Kidney tubule cell (primary cell): Measurements from ENCODE around the gene ZFHX3.
A peak's percentile ranks its signal among the peaks of the same experiment; 100 is the strongest.

Source experiments
- DNase-seq: peaks from one replicate; pipeline ENCODE4 v3.0.0-alpha.2; 2018; ENCODE audit warnings: low spot score

ZFHX3 gene

DNA sequence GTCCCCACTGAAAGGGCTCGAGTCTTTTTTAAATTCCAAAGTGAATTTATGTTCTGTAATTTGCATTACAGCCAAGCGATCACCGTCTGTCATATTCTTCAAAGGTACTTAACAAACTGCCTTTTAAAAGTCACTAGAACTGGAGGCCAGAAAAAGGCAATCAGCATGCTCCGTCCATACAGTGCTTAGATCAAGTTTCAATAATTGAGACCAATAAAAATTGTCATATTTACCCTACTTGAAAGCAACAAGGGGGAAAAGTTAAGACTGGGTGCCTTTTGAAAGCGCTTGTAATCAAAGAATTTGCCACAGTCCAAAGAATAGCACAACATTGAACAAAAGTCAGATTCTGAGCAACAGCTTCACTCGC is 9.0 kb upstream of the ZFHX3 start:
- DNase-seq = peak; percentile 4

DNA sequence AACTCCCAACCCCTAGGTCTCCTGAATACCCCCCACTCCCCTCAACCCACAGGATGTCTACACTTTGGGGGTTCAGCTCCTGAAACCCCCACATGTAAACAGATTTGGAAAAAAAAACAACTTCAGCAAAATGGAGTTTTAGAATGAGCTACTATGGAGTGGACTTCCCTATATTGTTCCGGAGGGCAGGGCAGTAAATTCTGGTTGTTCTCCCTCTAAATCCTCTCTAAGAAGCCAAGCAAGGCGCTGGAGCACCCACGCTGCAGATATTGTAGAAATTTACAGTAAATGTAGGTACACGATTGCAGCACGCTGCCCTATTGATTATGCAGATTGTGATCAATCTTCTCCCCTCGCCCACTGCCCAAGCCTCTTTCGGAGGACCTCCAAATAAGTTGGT is 8.5 kb upstream of the ZFHX3 start:
- DNase-seq = peak; percentile 1

DNA sequence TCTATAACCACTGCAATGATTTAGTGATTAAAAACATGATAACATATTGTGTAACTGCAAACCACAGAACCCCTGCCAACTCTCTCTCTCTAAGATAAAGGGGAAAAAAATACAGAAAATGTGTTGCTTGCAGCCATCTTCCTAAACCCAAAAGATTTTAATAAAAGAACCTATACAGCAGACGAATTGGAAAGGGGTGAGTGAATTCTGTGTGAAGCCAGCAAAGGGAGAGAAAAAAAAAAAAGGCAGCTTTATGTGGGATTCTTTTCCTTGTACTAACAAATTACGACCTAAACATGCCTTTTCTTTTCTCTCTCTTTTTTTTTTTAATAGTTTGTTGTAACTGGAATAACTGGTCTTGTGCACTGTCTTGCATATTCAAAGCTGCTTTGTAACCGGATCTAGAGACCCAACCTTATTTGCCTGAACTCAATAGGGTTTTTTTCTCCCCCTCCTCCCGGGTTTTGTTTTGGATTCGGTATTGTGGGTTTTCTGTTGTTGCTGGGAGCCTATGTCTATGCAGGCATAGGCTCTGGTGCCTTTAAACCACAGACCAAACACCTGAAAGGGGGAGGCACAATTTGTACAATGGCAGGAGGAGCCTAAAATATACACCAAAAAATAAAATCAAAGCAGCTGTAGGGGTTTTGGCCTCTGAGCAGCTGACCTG is 7.0 kb upstream of the ZFHX3 start:
- DNase-seq = peak; percentile 48

DNA sequence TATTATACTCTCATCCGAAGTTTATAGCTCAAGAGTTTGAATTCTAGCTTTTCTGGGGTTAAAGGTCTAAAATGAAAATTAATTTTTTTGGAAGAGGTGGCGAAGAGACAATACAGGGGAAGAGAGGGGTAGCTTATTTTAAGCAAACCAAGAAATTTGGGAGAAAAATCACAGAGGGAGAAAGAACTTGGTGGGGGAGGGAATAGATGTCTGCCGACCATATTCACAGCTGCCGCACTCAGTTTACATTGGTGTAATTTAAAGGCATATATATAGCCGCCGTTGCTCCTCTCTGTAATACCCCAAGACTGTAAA is 6.5 kb upstream of the ZFHX3 start:
- no peak for DNase-seq

DNA sequence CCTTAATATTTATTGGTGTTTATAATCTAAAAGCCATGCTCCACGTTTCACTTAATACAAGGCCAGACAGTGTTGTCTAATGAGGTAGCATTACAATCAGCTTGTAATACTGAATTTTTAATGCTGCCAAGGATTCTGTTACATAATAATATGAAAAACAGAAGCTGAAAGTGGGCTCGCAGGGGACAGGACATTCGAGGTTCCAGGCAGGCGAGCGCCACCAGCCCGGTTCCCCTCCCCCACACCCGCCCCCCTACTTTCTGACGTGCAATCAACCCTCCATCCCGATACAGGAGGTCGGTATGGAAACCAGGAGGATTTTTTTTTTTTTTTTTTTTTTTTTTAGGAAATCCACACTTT is 6.2 kb upstream of the ZFHX3 start:
- no peak for DNase-seq

DNA sequence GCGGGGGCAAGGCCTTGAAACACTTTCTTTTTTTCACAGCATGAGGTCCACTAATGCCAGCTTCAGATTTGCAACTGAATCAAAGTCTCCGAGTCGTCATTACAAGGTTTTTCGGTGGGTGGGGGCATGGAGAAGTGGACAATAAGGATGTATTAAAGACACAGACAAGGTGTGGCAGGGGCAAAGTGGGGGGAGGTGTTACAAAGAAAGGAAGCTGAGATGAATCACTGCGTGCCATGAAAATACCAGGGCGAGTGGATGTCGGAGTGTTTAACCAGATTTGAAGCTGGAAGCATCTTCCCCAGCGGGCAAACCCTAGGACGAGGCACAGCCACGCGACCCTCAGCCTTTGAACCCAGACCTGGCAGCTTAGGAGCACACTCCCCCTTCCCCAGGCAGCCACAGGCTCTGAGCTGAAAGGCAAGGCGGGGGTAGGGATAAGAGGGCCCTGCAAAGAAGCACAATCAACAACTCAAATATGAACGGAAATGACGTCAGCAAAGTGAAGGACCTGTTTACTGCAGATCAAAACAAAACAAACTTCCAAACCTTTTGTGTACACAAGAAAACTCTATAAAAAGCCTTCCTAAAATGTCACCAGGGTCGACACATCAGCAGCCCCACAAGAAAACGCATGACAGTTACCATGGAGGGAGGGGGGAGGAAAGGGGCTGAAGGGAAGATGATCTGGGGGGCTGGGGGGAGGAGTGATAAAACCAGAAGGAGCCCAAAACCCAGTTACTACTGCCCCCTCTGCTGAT is 5.6 kb upstream of the ZFHX3 start:
- peak; percentile 72 for DNase-seq

DNA sequence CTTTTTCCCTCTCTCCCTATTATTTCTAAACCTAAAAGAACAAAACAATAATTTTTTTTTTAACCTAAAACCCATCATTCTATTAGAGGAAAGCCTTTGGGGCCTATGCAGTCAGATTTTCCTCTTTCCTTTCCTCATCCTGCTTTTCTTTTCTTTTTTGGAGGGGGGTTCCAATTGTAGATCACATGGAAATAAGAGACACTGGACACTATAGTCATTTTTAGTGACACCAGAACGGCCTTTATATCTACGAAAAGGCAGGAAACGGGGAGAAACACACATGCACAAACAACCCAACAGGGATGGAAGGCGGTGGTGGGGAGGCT is 5.1 kb upstream of the ZFHX3 start:
- no peak for DNase-seq

DNA sequence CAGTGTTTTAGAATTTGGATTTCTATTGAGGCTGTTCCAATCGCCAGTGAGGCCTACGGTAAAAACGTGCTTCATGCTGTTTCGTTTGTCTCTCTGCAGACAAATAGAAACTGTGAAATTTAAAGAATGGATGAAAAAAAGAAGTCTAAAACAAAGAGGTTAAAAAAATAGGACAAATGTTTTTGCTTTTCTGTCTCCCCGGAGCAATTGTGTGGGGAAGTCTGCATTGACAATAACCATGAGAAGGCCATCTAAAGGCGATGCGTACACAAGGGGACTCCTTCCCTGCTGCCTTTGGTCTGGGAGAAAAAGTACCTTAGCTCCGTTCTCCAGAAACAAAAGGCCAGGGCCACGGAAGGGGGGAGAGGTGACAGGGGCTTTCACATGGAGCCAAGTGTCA is 4.6 kb upstream of the ZFHX3 start:
- no peak for DNase-seq

DNA sequence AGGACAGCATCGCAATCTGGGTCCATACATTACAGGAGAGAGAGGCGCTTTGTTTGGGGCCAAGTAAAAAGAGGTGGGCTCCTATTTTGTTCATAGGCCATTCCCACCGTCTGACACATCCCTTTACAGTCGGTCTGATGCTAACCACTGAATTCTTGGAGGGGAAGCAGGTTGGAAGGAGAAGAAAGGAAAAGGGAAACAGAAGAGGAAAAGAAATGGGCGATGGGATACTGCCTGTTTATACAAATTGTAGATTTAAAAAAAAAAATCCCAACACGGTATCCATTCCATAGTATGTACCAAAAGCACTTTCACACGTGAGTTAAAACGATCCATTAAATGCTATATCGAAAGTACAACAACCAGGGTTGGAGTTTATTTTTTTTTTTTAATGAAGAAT is 4.0 kb upstream of the ZFHX3 start:
- no peak for DNase-seq

DNA sequence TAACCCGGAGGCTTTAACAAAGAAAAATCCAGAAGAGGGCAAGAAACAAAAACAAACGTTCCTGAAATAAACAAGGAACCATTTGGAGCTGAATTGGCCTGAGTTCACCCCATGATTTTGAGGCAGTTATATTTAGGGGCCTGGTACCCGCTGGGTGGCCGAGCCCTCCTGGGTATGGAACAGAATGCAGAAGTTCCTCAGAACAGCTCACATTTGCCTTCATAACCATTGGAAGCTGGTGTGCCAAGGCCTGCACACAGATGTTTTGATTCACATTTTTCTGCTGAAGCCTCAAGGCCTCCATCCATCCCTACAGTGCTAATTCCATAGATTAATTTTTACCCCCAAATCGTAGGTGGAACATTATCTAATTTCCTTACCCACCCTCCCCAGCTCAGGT is 3.3 kb upstream of the ZFHX3 start:
- no peak for DNase-seq

DNA sequence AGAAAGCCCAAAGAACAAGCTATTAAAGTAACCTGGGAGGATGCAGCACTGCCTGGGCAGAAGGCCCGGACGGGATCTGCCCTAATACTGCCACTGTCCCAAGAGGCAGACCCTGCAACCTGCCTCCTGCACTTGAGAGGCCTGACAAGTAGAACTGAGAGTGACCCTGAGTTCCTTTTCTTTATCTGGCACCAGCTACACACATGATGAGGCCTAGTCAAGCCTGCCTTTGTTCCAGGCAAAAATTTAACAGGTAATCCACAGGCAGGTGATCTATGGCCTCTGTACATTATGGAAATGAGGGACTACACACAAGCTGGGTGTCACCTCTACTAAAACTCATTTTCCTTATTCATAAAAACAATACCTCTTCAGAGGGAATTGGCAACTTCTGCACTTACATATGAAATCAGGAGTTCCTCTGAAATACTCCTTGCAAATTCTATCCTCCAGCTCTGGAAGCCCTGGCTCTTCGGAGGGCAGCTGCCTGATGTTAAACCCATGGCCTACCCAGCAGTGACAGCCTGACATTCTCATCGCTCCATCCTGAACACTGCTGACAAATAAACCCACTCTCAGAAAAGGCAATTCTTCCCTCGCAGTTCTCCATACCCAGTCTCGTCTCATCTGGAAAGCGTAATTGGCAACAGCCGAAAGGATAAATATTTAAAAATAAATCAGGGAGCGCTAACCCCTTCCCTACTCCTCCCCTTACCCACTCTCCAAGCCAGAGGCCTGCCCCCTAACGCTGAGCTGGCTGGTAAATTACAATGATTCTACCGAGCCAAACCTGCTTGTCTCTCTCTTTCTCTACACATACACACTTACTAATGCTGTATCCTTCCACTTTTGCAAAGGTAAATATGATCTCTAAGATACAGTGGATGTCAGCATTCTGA is 2.5 kb upstream of the ZFHX3 start:
- no peak for DNase-seq

DNA sequence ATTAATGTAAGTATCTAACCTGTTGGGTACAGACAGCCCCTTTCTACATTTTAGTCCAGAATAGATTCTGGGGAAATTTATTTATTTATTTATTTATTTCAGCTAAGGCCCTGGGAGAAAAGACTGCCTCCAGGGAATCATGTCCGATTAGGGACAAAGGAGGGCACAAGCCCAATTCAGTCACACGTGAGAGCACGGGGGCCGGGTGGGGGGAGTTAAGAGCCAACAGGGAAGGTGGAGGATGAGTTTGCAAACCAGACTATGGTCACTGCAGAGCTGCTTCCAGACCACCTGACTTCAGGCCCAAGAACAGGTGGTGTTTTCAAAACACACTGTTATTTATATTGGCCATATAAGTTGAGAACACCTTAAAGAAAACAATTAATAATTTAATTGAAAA is 1.6 kb upstream of the ZFHX3 start:
- DNase-seq = no peak

DNA sequence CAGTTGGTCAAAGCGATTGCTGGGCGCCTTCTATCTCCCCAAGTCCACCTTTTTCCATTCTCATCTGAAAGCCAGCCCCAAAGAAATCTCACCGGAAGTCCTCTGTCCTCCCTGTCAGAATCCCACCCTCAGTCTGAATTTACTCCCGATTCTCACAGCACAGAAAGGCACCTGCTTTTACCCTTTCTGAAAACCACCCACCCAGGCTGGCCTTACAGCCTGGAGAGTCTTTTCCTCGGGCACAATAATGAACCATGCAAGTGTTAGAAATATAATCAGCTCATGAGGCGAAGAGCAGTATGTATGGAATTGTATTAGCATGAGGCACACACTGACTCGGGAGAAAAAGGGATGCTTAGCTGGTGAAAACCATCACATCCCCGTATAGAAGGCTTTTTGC is 1.2 kb upstream of the ZFHX3 start:
- DNase-seq = no peak

DNA sequence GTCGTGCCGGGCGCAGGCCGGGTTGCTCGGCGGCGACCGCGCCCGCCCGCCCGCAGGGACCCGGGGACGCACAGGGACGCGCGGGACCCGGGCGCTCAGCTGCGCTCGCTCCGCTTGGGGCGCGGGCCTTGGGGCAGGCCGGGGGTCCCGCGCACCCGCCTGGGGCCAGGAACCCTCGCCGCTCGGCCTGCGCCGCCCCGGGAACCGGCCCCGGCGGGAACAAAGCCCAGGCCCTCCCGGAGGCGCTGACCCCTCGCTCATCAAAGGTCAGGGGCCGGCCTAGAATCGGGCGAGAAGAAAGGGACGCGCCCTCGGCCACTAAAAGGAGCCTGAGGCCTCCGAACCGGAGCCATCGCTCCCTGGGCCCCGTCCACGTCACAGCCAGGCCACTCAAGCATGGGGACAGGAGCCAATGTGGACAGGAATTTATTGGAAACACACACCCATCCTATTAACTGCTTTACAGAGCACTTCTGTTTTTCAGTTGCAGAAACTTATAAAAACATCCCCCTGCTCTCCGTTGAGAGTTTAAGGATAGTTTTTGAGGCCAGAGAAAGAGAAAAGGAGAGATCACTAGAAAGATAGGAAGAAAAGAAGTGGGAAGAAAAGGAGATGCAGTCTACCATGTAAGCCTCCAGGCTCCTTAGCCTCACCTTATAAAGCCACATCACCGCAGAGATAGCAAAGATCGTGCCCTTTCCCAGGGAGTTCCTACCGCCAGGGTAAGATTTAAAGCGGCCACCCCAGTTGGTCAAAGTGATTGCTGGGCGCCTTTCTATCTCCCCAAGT is 558 bp upstream of the ZFHX3 start:
- peak; percentile 75 for DNase-seq

DNA sequence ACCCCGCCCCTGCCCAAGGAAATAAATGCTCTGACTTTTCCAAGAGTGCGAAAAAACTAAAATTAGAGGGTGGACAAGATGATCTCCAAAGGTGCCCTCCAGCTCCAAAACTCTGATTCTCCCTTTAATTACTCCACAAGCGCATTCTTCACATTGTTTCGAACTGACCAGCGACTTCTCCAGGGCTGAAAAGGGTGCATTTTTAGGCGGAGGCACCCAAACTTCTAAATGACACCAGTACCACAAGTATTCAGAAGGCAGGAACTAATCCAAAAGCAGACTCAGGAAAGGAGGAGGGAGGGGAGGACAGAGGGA is 750 bp downstream of the ZFHX3 start:
- no peak for DNase-seq

DNA sequence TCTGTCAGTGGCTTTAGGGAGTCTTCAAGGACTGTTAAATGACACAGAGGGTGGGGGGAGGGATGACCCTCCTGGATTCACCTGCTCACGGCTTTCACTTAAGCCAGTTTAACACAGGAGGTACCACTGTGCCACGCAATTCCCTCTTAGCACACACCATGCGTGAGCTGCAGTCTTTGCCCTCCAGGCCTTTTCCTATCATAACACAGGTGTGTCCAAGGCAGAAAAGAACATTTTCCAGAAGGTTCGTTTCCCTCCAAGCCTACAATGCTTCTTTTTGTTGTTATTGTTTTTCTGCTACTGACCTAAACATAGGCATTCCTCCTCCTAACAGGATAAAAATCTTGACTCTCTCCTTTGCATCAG is 1.1 kb downstream of the ZFHX3 start:
- no peak for DNase-seq

DNA sequence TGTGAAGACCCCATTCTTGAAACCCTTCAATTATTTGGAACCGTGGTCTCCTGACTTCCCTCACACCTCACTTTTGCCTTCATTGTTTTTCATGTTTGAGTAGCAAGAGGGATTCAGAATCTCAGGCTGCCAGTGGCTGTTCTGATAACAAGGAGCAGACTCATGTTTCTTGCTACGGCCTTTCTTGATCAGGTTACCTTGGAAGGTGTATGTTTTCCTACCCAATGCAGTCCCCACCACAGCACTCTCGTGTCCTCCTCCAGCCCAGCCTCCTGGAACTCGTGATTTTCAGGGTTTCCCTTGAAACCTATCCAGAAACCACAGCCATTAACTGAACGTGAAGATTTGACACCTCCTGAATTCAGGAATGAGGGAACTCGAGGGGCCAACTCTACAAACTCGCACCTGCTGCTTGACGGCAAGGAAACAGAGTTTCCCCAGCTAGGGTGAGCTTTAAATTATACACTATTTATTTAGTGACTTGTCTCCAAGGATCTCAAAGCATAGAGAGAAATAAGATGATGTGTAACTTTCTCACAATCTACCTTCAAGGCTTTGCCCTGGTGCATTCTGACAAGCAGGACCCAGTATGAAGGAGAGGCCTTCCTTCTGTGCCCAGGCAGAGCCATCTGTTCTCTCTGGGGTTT is 1.6 kb downstream of the ZFHX3 start:
- DNase-seq = peak; percentile 40

DNA sequence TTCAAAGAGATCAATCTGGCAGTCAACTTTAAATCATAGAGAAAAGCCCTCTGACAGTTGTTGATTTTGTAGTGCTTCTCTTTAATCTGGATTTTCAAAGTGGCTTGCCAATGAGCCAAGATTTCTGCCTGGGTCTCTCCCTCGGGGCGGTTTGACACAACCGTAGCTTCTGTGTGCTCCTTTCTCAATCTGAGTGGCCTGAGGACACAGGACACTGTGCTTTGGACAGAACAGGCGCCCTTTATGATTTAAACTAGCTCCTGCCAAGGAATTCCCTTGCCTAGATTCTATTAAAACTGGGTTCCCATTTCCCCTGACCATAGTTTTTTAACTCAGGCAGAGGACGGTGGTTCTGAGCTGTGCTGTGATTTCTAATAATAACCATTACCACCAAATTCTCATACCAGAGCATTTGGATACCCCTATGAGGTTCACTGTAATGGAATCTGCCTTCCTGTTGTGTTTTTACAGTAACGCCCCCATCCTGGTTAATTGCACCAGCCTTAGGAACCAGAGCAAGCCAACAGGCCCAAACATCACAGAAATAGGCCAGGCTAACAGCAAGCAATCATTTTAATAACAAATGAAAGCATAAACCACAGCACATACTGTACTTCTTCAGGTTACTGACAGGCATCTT is 4.0 kb downstream of the ZFHX3 start:
- DNase-seq = no peak

DNA sequence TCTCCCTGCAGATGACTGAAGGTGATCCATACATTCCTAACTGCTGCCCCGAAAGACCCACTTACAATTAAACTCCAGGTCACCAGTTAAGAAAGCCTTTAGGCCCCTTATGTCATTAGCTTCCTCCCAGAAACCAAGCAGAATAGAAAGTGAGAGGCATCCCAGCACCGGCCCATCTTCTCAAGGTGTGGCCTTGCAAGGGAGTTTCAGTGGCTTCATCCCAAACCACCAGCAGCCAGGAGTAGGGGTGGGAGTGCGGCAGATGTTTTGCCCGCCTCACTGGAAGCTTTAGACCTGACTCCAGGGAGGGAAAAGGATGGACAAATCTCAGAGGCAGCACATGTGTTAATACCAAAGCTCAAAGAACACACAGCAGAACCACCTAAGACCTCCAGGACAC is 5.1 kb downstream of the ZFHX3 start:
- DNase-seq = no peak

DNA sequence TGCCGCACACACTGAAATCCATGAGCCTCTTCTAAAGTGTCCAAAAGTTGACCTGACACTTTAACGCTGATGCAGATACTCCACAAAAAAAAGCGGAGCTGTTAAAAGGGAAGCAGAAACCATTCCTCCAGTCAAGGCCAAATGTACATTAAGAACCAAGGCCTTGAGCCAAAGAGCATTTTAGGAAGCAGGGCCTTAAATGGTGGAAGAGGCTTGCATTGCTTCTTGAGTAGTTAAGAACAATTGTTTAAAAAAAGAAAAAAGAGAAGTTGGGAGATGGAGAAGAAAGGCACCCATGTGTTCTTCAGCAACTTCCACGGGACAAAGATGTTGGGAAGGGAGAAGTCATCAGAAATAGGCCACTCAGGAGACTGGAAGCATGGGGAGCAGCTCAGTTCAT is 6.3 kb downstream of the ZFHX3 start:
- no peak for DNase-seq

DNA sequence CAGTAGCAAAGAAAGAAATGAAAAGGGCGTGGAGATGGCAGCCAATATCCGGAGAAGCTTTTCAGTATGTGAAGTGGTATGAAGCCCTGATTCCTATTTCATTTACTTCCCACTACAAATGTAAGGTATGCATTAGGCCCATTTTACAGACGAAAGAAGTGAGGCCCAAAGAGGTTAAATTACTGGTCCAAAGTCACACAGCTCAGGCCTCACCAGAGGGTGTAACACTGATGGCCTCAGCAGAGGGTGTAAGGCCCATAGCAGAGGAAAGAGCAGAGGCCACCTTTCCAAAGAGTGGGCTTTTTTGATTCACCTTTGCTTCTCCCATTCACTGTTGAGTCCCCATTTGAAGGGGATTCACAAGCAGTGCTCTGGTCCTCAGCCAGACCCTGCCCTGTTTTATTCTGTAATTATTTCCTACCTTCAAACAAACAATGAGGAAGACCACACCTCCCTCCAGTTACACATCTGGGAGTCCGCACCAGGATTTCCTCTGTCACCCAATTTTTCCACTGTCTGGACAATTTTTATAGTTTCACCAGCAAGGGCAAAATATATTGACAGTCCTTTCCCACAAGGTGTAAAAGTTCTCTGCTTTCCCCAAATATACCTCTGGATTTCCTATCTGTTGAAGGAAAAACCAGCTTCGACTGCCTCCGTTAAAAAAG is 7.1 kb downstream of the ZFHX3 start:
- no peak for DNase-seq
